SH-SY5Y (cell line): Measurements from ENCODE around the gene CABLES1.
A peak's percentile ranks its signal among the peaks of the same experiment; 100 is the strongest.

Experiments used
- GATA2 ChIP-seq: IDR thresholded peaks from 2 replicates; pipeline ENCODE4 v1.6.1; 2011; ENCODE audit warnings: mild to moderate bottlenecking, low read depth, low read length
- GATA3 ChIP-seq: IDR thresholded peaks from 2 replicates; pipeline ENCODE4 v1.6.1; 2011; ENCODE audit warnings: low read depth, mild to moderate bottlenecking, low read length, moderate library complexity

CABLES1 gene

GRCh38 chr18:23257137-23257536 lies 121.9 kb downstream of the CABLES1 start:
- TF ChIP-seq GATA2, result no peak
- no peak for TF ChIP-seq GATA3

GRCh38 chr18:23257686-23258565 lies 122.6 kb downstream of the CABLES1 start:
- TF ChIP-seq GATA3, result no peak
- peak; percentile 45 for TF ChIP-seq GATA2

- TF ChIP-seq GATA2, result peak; percentile 21; the same call in 1 of the 2 replicates
- no peak for TF ChIP-seq GATA3
These were observed 123.5 kb downstream of the CABLES1 start for GRCh38 chr18:23258566-23259469.

GRCh38 chr18:23259701-23260681 lies 124.7 kb downstream of the CABLES1 start:
- TF ChIP-seq GATA2 (peak; percentile 75), GATA3 (no peak)

- no peak for TF ChIP-seq GATA2
- TF ChIP-seq GATA3, result no peak
These were observed 125.8 kb downstream of the CABLES1 start for GRCh38 chr18:23260926-23261590.

- TF ChIP-seq GATA3, result no peak
- TF ChIP-seq GATA2, result no peak
These were observed 128.4 kb downstream of the CABLES1 start for GRCh38 chr18:23263551-23264235.

- TF ChIP-seq GATA3, result no peak
- TF ChIP-seq GATA2, result no peak
These were observed 130.6 kb downstream of the CABLES1 start for GRCh38 chr18:23265682-23266399.

- no peak for TF ChIP-seq GATA3
- TF ChIP-seq GATA2, result no peak
These were observed 131.6 kb downstream of the CABLES1 start for GRCh38 chr18:23266717-23267446.

- no peak for TF ChIP-seq GATA3
- TF ChIP-seq GATA2, result no peak
These were observed 132.1 kb downstream of the CABLES1 start for GRCh38 chr18:23267447-23267776.

GRCh38 chr18:23268641-23269040 lies 133.4 kb downstream of the CABLES1 start:
- TF ChIP-seq GATA2 (no peak), GATA3 (no peak)

- TF ChIP-seq GATA2 (no peak), GATA3 (no peak)
These were observed 134.6 kb downstream of the CABLES1 start for GRCh38 chr18:23269928-23270327.
